ENCODE results near the gene DTX4.

The DTX4 gene

GRCh38 chr11:59144579-59145345 is 27.2 kb upstream of the DTX4 start:
- TF ChIP-seq CTCF (IDR thresholded peaks at IDR 0.05; ENCODE audit: low read length): peak; percentile 46; the same call in 1 of the 2 replicates
- TF ChIP-seq EZH2 (IDR thresholded peaks at IDR 0.05; ENCODE audit: borderline replicate concordance, low read length): no peak
- Histone ChIP-seq H3K9ac (ENCODE audit: low read length) (peak overlapping the region; percentile 94), H4K20me1 (ENCODE audit: insufficient read depth, low read length) (no peaks in the 10 kb centered on the region), H3K79me2 (ENCODE audit: insufficient read depth, low read length) (peaks cover 21% of the 10 kb centered on the region), H3K4me1 (ENCODE audit: insufficient read depth, low read length, severe bottlenecking) (peaks cover 61% of the 10 kb centered on the region), H3K9me2 (ENCODE audit: low read depth, low read length) (no peaks in the 10 kb centered on the region), H3K27me3 (ENCODE audit: insufficient read depth, low read length) (no peaks in the 10 kb centered on the region), H3F3A (ENCODE audit: insufficient read depth, low read length) (no peaks in the 10 kb centered on the region), H3K4me2 (ENCODE audit: low read length) (peak overlapping the region; percentile 70), H2AFZ (ENCODE audit: low read length) (no peak overlapping the region), H3K27ac (ENCODE audit: low read depth, low read length, poor library complexity, severe bottlenecking) (peak overlapping the region; percentile 85), H3K9me3 (ENCODE audit: low read length) (no peaks in the 10 kb centered on the region), H3K36me3 (ENCODE audit: insufficient read depth, low read length) (peaks cover 37% of the 10 kb centered on the region), H3K4me3 (ENCODE audit: low read depth, low read length, poor library complexity, severe bottlenecking) (peak overlapping the region; percentile 67)

GRCh38 chr11:59145534-59145933 is 26.4 kb upstream of the DTX4 start:
- H2AFZ ChIP-seq (ENCODE audit: low read length): no peak overlapping the region
- peaks cover 21% of the 10 kb centered on the region for H3K79me2 ChIP-seq (ENCODE audit: insufficient read depth, low read length)
- H3K4me2 ChIP-seq (ENCODE audit: low read length): peak overlapping the region; percentile 70
- H3K36me3 ChIP-seq (ENCODE audit: insufficient read depth, low read length): peaks cover 44% of the 10 kb centered on the region
- no peaks in the 10 kb centered on the region for H4K20me1 ChIP-seq (ENCODE audit: insufficient read depth, low read length)
- no peaks in the 10 kb centered on the region for H3K27me3 ChIP-seq (ENCODE audit: insufficient read depth, low read length)
- no peaks in the 10 kb centered on the region for H3K9me3 ChIP-seq (ENCODE audit: low read length)
- peak overlapping the region; percentile 85 for H3K27ac ChIP-seq (ENCODE audit: low read depth, low read length, poor library complexity, severe bottlenecking)
- H3F3A ChIP-seq (ENCODE audit: insufficient read depth, low read length): no peaks in the 10 kb centered on the region
- H3K9me2 ChIP-seq (ENCODE audit: low read depth, low read length): no peaks in the 10 kb centered on the region
- peak overlapping the region; percentile 94 for H3K9ac ChIP-seq (ENCODE audit: low read length)
- TF ChIP-seq CTCF (IDR thresholded peaks at IDR 0.05; ENCODE audit: low read length) (no peak), EZH2 (IDR thresholded peaks at IDR 0.05; ENCODE audit: borderline replicate concordance, low read length) (no peak)
- H3K4me3 ChIP-seq (ENCODE audit: low read depth, low read length, poor library complexity, severe bottlenecking): peak overlapping the region; percentile 67
- H3K4me1 ChIP-seq (ENCODE audit: insufficient read depth, low read length, severe bottlenecking): peaks cover 61% of the 10 kb centered on the region

GRCh38 chr11:59151761-59152160 is 20.2 kb upstream of the DTX4 start:
- H3F3A ChIP-seq (ENCODE audit: insufficient read depth, low read length): no peaks in the 10 kb centered on the region
- H3K36me3 ChIP-seq (ENCODE audit: insufficient read depth, low read length): peaks cover 71% of the 10 kb centered on the region
- no peak overlapping the region for H3K4me3 ChIP-seq (ENCODE audit: low read depth, low read length, poor library complexity, severe bottlenecking)
- no peak overlapping the region for H3K4me2 ChIP-seq (ENCODE audit: low read length)
- TF ChIP-seq EZH2 (IDR thresholded peaks at IDR 0.05; ENCODE audit: borderline replicate concordance, low read length) (no peak), CTCF (IDR thresholded peaks at IDR 0.05; ENCODE audit: low read length) (no peak)
- H3K4me1 ChIP-seq (ENCODE audit: insufficient read depth, low read length, severe bottlenecking): peaks cover 17% of the 10 kb centered on the region
- H3K27ac ChIP-seq (ENCODE audit: low read depth, low read length, poor library complexity, severe bottlenecking): no peak overlapping the region
- H3K9ac ChIP-seq (ENCODE audit: low read length): no peak overlapping the region
- H4K20me1 ChIP-seq (ENCODE audit: insufficient read depth, low read length): no peaks in the 10 kb centered on the region
- no peaks in the 10 kb centered on the region for H3K9me2 ChIP-seq (ENCODE audit: low read depth, low read length)
- no peak overlapping the region for H2AFZ ChIP-seq (ENCODE audit: low read length)
- no peaks in the 10 kb centered on the region for H3K27me3 ChIP-seq (ENCODE audit: insufficient read depth, low read length)
- H3K9me3 ChIP-seq (ENCODE audit: low read length): no peaks in the 10 kb centered on the region
- peaks cover 5% of the 10 kb centered on the region; the same call in 1 of the 2 replicates for H3K79me2 ChIP-seq (ENCODE audit: insufficient read depth, low read length)
